H9 (cell line): ENCODE data around the gene PIEZO2. TPM values are rescaled to one million over a fixed set of nuclear protein-coding genes. Genes with fewer than 3 reads are reported as not detected.
A peak's percentile ranks its signal among the peaks of the same experiment; 100 is the strongest.

Experiments used
- DNase-seq: peaks from one replicate; pipeline ENCODE4 v3.0.0-alpha.2; 2017
- H2AFZ ChIP-seq: one replicate; pipeline ENCODE4 v1.6.1; 2013; ENCODE audit warnings: mild to moderate bottlenecking, low read length, control low read depth, moderate library complexity
- H2AK5ac ChIP-seq: 2 replicates; pipeline ENCODE4 v1.6.1; 2013; ENCODE audit warnings: low read length, control low read depth, mixed read lengths; ENCODE audit not compliant: insufficient read length
- H2BK120ac ChIP-seq: one replicate; pipeline ENCODE4 v1.6.1; 2013; ENCODE audit warnings: low read depth, mild to moderate bottlenecking, low read length, control low read depth, inconsistent platforms; ENCODE audit not compliant: poor library complexity, severe bottlenecking
- H2BK12ac ChIP-seq: 2 replicates; pipeline ENCODE4 v1.6.1; 2013; ENCODE audit warnings: low read length, control low read depth, mixed read lengths, low read depth; ENCODE audit not compliant: insufficient read length
- H2BK15ac ChIP-seq: 2 replicates; pipeline ENCODE4 v1.6.1; 2013; ENCODE audit warnings: low read depth, low read length, control low read depth
- H2BK20ac ChIP-seq: one replicate; pipeline ENCODE4 v1.6.1; 2013; ENCODE audit warnings: low read depth, mild to moderate bottlenecking, low read length, control low read depth, inconsistent platforms; ENCODE audit not compliant: poor library complexity, severe bottlenecking
- H2BK5ac ChIP-seq: 2 replicates; pipeline ENCODE4 v1.6.1; 2013; ENCODE audit warnings: low read length, control low read depth, mixed read lengths; ENCODE audit not compliant: insufficient read length
- H3K14ac ChIP-seq: 2 replicates; pipeline ENCODE4 v1.6.1; 2013; ENCODE audit warnings: low read length, control low read depth; ENCODE audit not compliant: insufficient read depth
- H3K18ac ChIP-seq: 2 replicates; pipeline ENCODE4 v1.6.1; 2013; ENCODE audit warnings: low read depth, mild to moderate bottlenecking, mixed read lengths, low read length, control low read depth; ENCODE audit not compliant: insufficient read length
- H3K23ac ChIP-seq: 2 replicates; pipeline ENCODE4 v1.6.1; 2013; ENCODE audit warnings: low read length, control low read depth, mixed read lengths, low read depth; ENCODE audit not compliant: insufficient read length
- H3K23me2 ChIP-seq: 2 replicates; pipeline ENCODE4 v1.6.1; 2013; ENCODE audit warnings: low read depth, mild to moderate bottlenecking, mixed read lengths, low read length, control low read depth; ENCODE audit not compliant: insufficient read length, poor library complexity, severe bottlenecking
- H3K27ac ChIP-seq: 2 replicates; pipeline ENCODE4 v1.5.1; 2013; ENCODE audit warnings: low read length, control low read depth, mixed read lengths, low read depth; ENCODE audit not compliant: insufficient read length
- H3K27me3 ChIP-seq: 2 replicates; pipeline ENCODE4 v1.6.1; 2013; ENCODE audit warnings: low read length, control low read depth, inconsistent platforms; ENCODE audit not compliant: insufficient read depth
- H3K4ac ChIP-seq: 2 replicates; pipeline ENCODE4 v1.6.1; 2013; ENCODE audit warnings: low read depth, mild to moderate bottlenecking, control low read depth, inconsistent platforms, low read length, moderate library complexity
- H3K4me1 ChIP-seq: 2 replicates; pipeline ENCODE4 v1.6.1; 2013; ENCODE audit warnings: low read length, control low read depth, inconsistent platforms; ENCODE audit not compliant: insufficient read depth
- H3K4me2 ChIP-seq: 2 replicates; pipeline ENCODE4 v1.6.1; 2013; ENCODE audit warnings: low read length, control low read depth, mixed read lengths; ENCODE audit not compliant: insufficient read length, insufficient read depth
- H3K56ac ChIP-seq: 2 replicates; pipeline ENCODE4 v1.6.1; 2013; ENCODE audit warnings: low read depth, mild to moderate bottlenecking, mixed read lengths, low read length, control low read depth; ENCODE audit not compliant: insufficient read length
- H3K79me1 ChIP-seq: 2 replicates; pipeline ENCODE4 v1.6.1; 2013; ENCODE audit warnings: low read depth, mild to moderate bottlenecking, moderate library complexity, low read length, control low read depth, inconsistent platforms; ENCODE audit not compliant: insufficient read depth, poor library complexity, severe bottlenecking
- H3K79me2 ChIP-seq: 2 replicates; pipeline ENCODE4 v1.6.1; 2013; ENCODE audit warnings: low read length, control low read depth, inconsistent platforms; ENCODE audit not compliant: insufficient read depth
- H3K9ac ChIP-seq: 2 replicates; pipeline ENCODE4 v1.6.1; 2013; ENCODE audit warnings: low read length, control low read depth, mixed read lengths; ENCODE audit not compliant: insufficient read length; ENCODE audit errors: extremely low read depth
- H3K9me3 ChIP-seq: one replicate; pipeline ENCODE4 v1.6.1; 2013; ENCODE audit warnings: low read depth, low read length, inconsistent platforms; ENCODE audit not compliant: control insufficient read depth
- H3T11ph ChIP-seq: one replicate; pipeline ENCODE4 v1.6.1; 2013; ENCODE audit warnings: mild to moderate bottlenecking, low read length, control low read depth, inconsistent platforms
- H4K20me1 ChIP-seq: one replicate; pipeline ENCODE4 v1.6.1; 2013; ENCODE audit not compliant: control insufficient read depth, insufficient read length, insufficient read depth
- H4K5ac ChIP-seq: 2 replicates; pipeline ENCODE4 v1.6.1; 2013; ENCODE audit warnings: low read depth, mild to moderate bottlenecking, mixed read lengths, low read length, control low read depth; ENCODE audit not compliant: insufficient read length
- H4K8ac ChIP-seq: replicated peaks from 2 replicates; pipeline ENCODE4 v1.6.1; 2013; ENCODE audit warnings: low read length, control low read depth, mixed read lengths, low read depth; ENCODE audit not compliant: insufficient read length
- H4K91ac ChIP-seq: 2 replicates; pipeline ENCODE4 v1.6.1; 2013; ENCODE audit warnings: low read depth, mild to moderate bottlenecking, moderate library complexity, mixed read lengths, low read length, control low read depth; ENCODE audit not compliant: insufficient read length
- H3K27ac Mint-ChIP-seq, 3 experiments: 2 replicates in 2 of 3; 3 replicates in 1 of 3; pipeline ENCODE4 v1.8.0; 2020 to 2021; ENCODE audit warnings: mixed read lengths in 3 of 3, mild to moderate bottlenecking in 1 of 3, moderate library complexity in 1 of 3
- H3K27me3 Mint-ChIP-seq: 2 replicates; pipeline ENCODE4 v1.8.0; 2021; ENCODE audit warnings: low read depth, mild to moderate bottlenecking, moderate library complexity, mixed read lengths
- H3K36me3 Mint-ChIP-seq, 3 experiments: 2 replicates in 2 of 3; 3 replicates in 1 of 3; pipeline ENCODE4 v1.8.0; 2020 to 2021; ENCODE audit warnings: low read depth in 3 of 3, mixed read lengths in 3 of 3; ENCODE audit not compliant: insufficient read depth in 1 of 3
- H3K4me1 Mint-ChIP-seq, 2 experiments: 2 replicates each; pipeline ENCODE4 v1.8.0; 2020; ENCODE audit warnings: mixed read lengths in 2 of 2
- H3K4me3 Mint-ChIP-seq, 2 experiments: 2 replicates in 1 of 2; 3 replicates in 1 of 2; pipeline ENCODE4 v1.8.0; 2020 to 2021; ENCODE audit warnings: mild to moderate bottlenecking in 2 of 2, mixed read lengths in 2 of 2, moderate library complexity in 1 of 2
- H3K9me3 Mint-ChIP-seq, 2 experiments: 2 replicates in 1 of 2; 3 replicates in 1 of 2; pipeline ENCODE4 v1.8.0; 2020; ENCODE audit warnings: mild to moderate bottlenecking in 2 of 2, mixed read lengths in 2 of 2, moderate library complexity in 1 of 2
- CTCF ChIP-seq: fragments of 200-600 bp; sonication (generic); conservative IDR thresholded peaks from 3 replicates; pipeline ENCODE4 v1.8.0; 2021; ENCODE audit warnings: antibody characterized with exemption, mild to moderate bottlenecking
- WGBS: extraction: QIAGEN DNeasy Blood & Tissue Kit; methylation state at CpG from one replicate; pipeline ENCODE4 v1.1.7; 2013; ENCODE audit warnings: missing lambda C conversion rate, low lambda C conversion rate, mixed read lengths; ENCODE audit not compliant: insufficient read length; ENCODE audit errors: extremely low coverage; 5-methylcytosine and 5-hydroxymethylcytosine counted together
- total RNA-seq: library from RNA; stranded (reverse); gene quantifications from 2 replicates; pipeline ENCODE4 v1.2.1, GENCODE V29; 2021

Gene PIEZO2
- total RNA-seq, 1 experiment from 2014 or later, result 3.9 TPM

GRCh38 chr18:11040823-11041656 is 108.3 kb downstream of the PIEZO2 start:
- H3K9me3 Mint-ChIP-seq, result no peaks in the 10 kb centered on the region
- no peaks in the 10 kb centered on the region for H3K4me1 ChIP-seq
- H2AFZ ChIP-seq, result no peak overlapping the region
- H3K27ac Mint-ChIP-seq, result no peak overlapping the region
- no peak overlapping the region for H3K23ac ChIP-seq
- no peaks in the 10 kb centered on the region for H3K9me3 ChIP-seq
- no peak overlapping the region for H2BK12ac ChIP-seq
- H3K14ac ChIP-seq, result no peak overlapping the region
- no peak overlapping the region for H4K5ac ChIP-seq
- H3K23me2 ChIP-seq, result no peaks in the 10 kb centered on the region
- no peak overlapping the region for H2BK5ac ChIP-seq
- WGBS, result no CpG with 5 or more reads among the region's 7 CpGs
- H3K27ac ChIP-seq, result no peak overlapping the region
- TF ChIP-seq CTCF, result peak; percentile 82
- no peak overlapping the region for H4K91ac ChIP-seq
- no peak overlapping the region for H3K4me2 ChIP-seq
- peak; percentile 51 for DNase-seq
- no peak overlapping the region for H2BK120ac ChIP-seq
- H3K9ac ChIP-seq, result no peak overlapping the region
- H3K4me1 Mint-ChIP-seq, result peaks cover 4 to 9% of the 10 kb centered on the region in 2 experiments; a peak in 3 of 4 replicates
- no peaks in the 10 kb centered on the region for H3K27me3 ChIP-seq
- no peak overlapping the region for H2AK5ac ChIP-seq
- no peaks in the 10 kb centered on the region for H3K79me1 ChIP-seq
- no peak overlapping the region for H3K4ac ChIP-seq
- no peaks in the 10 kb centered on the region for H4K20me1 ChIP-seq
- H3K27me3 Mint-ChIP-seq, result no peaks in the 10 kb centered on the region
- H2BK15ac ChIP-seq, result no peak overlapping the region
- no peak overlapping the region for H3T11ph ChIP-seq
- no peak overlapping the region for H2BK20ac ChIP-seq
- H3K18ac ChIP-seq, result no peak overlapping the region
- H3K36me3 Mint-ChIP-seq, result peaks cover 0 to 3% (median 0%) of the 10 kb centered on the region in 3 experiments; a peak in 1 of 7 replicates
- H3K79me2 ChIP-seq, result no peaks in the 10 kb centered on the region
- no peak overlapping the region for H4K8ac ChIP-seq
- no peak overlapping the region for H3K4me3 Mint-ChIP-seq
- no peak overlapping the region for H3K56ac ChIP-seq
